Activated CD4-positive, alpha-beta T cell treated with anti-CD3 and anti-CD28 coated beads for 48 hours (primary cell): ENCODE measurements around the gene MEAF6.

Experiments used
- DNase-seq: peaks from one replicate; pipeline ENCODE4 v3.0.0-alpha.2; 2020

The MEAF6 gene

GRCh38 chr1:37471345-37472231, 43.0 kb downstream of the MEAF6 start:
- DNase-seq, result no peak

- DNase-seq, result no peak
Measured at GRCh38 chr1:37469386-37469785, 45.2 kb downstream of the MEAF6 start.

DNA sequence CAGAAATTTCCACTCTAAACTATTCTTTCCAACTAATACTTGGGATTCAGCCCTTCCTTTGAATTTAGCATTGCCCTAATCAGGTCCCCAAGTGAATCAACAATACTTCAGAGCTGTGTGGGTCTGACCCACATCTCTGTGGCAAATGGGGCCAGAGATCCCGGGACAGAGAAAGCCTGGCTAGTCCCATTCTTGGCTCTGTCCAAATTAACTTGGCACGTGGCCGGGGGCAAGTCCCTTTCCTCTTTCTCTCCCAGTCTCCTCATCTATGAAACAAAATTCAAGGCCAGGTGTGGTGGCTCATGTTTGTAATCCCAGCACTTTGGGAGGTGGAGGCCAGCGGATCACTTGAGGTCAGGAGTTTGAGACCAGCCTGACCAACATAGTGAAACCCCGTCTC, 46.5 kb downstream of the MEAF6 start:
- DNase-seq, result no peak

DNA sequence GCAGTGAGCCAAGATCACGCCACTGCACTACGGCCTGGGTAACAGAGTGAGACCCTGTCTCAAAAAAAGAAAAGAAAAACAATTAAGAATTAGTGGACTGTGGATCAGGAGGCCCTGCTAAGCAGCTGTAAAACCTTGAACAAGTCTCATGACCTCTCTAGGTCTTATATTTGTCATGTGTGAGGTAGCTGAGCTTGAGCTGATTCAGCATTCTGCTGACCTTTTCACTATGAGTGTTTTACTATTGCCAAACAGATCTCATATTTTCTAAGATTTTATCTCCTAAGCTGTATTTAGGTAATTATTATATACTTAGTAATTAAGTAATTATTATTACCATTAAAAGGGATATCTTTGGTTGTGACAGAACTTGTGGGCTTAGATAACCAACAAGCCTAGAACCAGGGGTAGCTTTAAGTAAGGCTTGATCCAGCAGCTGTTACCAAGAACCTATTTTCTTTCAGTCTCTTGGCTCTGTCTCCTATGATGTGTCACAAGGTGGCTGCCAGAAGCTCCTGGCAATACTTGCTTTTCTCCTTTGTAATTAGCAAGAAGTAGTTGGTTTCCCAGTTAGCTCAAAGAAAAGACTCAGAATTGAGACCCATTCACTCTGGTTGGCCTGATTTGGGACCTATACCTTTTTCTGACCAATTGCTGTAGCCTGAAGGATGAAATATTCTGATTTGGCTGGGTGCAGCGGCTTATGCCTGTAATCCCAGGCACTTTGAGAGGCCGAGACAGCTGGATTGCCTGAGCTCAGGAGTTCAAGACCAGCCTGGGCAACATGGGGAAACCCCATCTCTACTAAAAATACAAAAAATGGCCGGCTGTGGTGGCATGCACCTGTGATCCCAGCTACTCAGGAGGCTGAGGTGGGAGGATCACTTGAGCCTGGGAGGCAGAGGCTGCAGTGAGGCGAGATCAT, 48.7 kb downstream of the MEAF6 start:
- DNase-seq, result no peak

GRCh38 chr1:37464443-37464842, 50.1 kb downstream of the MEAF6 start:
- no peak for DNase-seq

- DNase-seq, result no peak
Measured at GRCh38 chr1:37461698-37462436, 52.7 kb downstream of the MEAF6 start.

DNA sequence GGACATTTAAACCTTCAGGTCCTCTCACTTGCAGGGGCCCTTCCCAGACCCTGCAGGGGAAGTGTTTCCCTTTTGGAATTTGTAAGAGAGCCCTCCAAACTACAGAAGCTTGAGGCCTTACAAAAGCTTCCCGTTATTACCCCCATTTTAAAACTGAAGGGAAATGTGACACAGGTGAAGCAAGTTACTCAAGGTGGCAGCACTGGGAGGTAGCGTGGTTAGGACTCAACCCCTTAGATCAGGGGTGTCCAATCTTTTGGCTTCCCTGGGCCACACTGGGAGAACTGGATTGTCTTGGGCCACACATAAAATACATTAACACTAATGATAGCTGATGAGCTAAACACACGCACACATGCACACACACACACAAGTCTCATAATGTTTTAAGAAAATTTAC, 56.0 kb downstream of the MEAF6 start:
- DNase-seq, result no peak

GRCh38 chr1:37456614-37457013, 58.0 kb downstream of the MEAF6 start:
- no peak for DNase-seq

DNA sequence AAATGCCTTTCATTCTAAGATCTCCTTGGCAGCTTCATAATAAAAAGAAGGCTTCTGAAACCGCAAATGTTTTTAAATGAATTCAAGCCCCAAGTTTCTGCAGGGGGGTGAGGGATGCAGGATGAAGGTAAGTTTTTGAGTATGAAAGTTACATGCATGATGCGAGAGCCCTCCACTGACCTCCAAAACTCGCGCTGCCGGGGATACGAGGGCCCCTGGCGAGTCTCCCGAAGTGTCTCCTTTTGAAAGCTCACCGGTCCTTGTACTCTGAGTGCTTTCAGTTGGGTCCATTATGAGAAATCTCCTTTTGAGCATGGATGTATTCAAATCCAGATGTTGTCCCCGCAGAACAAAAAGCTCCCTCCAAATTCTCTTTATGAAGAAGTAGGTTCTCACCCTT, 59.0 kb downstream of the MEAF6 start:
- DNase-seq, result no peak

DNA sequence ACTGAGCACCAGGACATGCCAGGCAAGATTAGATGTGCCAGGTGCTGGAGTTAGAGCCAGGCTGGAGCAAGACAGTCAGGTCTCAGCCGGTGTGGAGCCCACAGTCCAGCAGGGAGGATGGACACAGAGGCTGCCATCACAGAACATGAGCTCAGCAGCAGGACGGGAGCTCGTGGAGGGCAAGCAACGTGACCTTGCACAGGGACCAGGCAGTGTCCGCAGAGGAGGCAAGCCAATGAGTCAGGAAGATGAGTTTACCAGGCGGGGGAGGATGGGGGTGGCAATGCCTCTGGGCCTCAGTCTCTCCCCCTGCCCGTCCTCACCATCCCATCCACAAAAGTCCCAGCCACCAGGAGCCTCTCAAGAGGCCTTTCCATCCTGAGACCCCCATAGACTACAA, 60.9 kb downstream of the MEAF6 start:
- DNase-seq, result no peak

DNA sequence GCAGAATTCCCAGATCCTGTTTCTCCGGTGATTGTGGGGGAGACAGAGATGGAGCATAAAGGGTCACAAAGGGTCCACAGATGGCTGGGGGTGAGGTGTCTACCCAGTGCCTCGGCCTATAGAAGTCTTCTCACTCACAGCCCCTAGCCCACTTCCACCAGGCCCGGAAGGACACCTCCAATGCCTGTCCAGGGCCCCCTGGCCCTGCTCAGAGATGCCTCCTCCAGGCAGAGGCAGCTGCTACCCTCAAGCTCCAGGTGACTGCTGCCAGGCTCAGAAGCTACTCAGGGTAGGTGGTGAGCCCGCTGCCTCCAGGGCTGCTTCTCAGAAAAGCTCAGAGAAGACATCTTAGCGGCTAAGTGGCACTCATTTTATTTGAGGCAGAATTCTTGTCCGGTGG, 62.1 kb downstream of the MEAF6 start:
- DNase-seq, result no peak

DNA sequence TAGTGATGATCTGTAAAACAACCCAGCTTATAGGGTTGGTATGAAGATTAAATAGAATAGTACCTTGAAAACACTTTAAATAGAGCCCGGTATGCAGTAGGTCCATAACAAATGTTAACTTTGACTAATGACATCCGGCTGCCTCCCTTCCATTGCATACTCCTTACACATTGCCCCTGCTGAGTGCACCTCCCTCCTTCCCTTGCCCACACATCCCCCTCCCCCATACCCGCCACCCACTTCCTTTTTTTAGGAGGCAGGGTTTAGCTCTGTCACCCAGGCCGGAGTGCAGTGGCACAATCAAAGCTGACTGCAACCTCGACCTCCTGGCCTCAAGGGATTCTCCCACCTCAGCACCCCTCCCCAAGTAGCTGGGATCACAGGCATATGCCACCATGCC, 64.6 kb downstream of the MEAF6 start:
- DNase-seq, result peak; percentile 41

- no peak for DNase-seq
Measured at GRCh38 chr1:37448691-37449417, 65.7 kb downstream of the MEAF6 start.

DNA sequence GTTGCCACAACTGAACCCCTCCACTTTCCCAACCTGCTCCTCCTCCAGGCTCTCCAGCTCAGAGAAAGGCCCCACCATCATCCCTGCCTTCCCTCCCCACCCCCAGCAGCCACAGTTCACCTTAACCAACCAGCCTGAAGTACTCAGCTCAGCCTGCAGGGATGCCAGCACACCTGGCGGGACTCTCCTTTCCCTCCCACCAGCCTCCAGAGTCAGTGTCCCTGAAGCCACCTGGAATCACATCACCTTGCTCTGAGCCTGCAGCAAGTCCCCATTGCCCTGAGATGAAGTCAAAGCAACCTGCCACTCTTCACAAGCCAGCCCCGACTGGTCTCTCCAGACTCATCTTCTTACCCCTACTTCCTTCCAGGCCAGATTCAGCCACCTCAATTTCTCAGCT, 66.4 kb downstream of the MEAF6 start:
- DNase-seq, result no peak

- DNase-seq, result no peak
Measured at GRCh38 chr1:37446874-37447273, 67.7 kb downstream of the MEAF6 start.

- no peak for DNase-seq
Measured at GRCh38 chr1:37442644-37443043, 71.9 kb downstream of the MEAF6 start.
